Spleen (tissue), 11 donors: ENCODE measurements around the gene KLHL2. TPM values are rescaled to one million over a fixed set of nuclear protein-coding genes. Genes with fewer than 3 reads are reported as not detected.
A peak's percentile ranks its signal among the peaks of the same experiment; 100 is the strongest.

Experiments used
- DNase-seq: peaks from one replicate; pipeline ENCODE4 v3.0.0-alpha.2; 2020
- H3K27ac ChIP-seq, 8 donors: fragments of 200-600 bp; sonication (generic) in 7 of 8; 1 replicate in 4 of 8; 2 replicates in 4 of 8; pipeline versions ENCODE4 v1.5.0 to v1.8.0; 2016 to 2021; ENCODE audit warnings: inconsistent platforms in 4 of 8, mild to moderate bottlenecking in 4 of 8, moderate library complexity in 1 of 8
- H3K27me3 ChIP-seq, 7 donors: fragments of 200-600 bp; sonication (generic) in 6 of 7; replicated peaks in 1 of 7; 1 replicate in 4 of 7; 2 replicates in 3 of 7; pipeline versions ENCODE4 v1.5.0 to v1.8.0; 2016 to 2021; ENCODE audit warnings: inconsistent platforms in 3 of 7, mild to moderate bottlenecking in 1 of 7
- H3K36me3 ChIP-seq, 6 donors: fragments of 200-600 bp; sonication (generic) in 5 of 6; 1 replicate in 4 of 6; 2 replicates in 2 of 6; pipeline versions ENCODE4 v1.5.0 to v1.8.0; 2016 to 2021; ENCODE audit warnings: inconsistent platforms in 2 of 6
- H3K4me1 ChIP-seq, 6 donors: fragments of 200-600 bp; sonication (generic) in 5 of 6; 1 replicate in 3 of 6; 2 replicates in 3 of 6; pipeline versions ENCODE4 v1.5.0 to v1.8.0; 2016 to 2021; ENCODE audit warnings: inconsistent platforms in 3 of 6
- H3K4me3 ChIP-seq, 8 donors: fragments of 200-600 bp; sonication (generic) in 7 of 8; 1 replicate in 4 of 8; 2 replicates in 4 of 8; pipeline versions ENCODE4 v1.5.0 to v1.8.0; 2016 to 2021; ENCODE audit warnings: inconsistent platforms in 4 of 8, mild to moderate bottlenecking in 4 of 8, moderate library complexity in 2 of 8
- H3K9me3 ChIP-seq, 8 donors: fragments of 200-600 bp; sonication (generic) in 7 of 8; 1 replicate in 4 of 8; 2 replicates in 4 of 8; pipeline versions ENCODE4 v1.5.0 to v1.8.0; 2016 to 2021; ENCODE audit warnings: inconsistent platforms in 4 of 8
- CTCF ChIP-seq, 11 experiments: fragments of 200-600 bp in 7 of 11; fragments of 450-650 bp in 4 of 11; sonication (generic) in 4 of 11; IDR thresholded peaks in 8 of 11; conservative IDR thresholded peaks in 3 of 11; 1 replicate in 7 of 11; 2 replicates in 4 of 11; pipeline versions ENCODE4 v1.4.0 to v1.8.0; 2016 to 2021; ENCODE audit warnings: antibody characterized with exemption in 11 of 11, inconsistent platforms in 4 of 11, mild to moderate bottlenecking in 1 of 11
- POLR2A ChIP-seq, 3 donors: fragments of 450-650 bp; IDR thresholded peaks; one replicate each; pipeline ENCODE4 v1.5.1; 2017; ENCODE audit warnings: antibody characterized with exemption in 3 of 3, mild to moderate bottlenecking in 1 of 3
- POLR2AphosphoS5 ChIP-seq, 3 donors: sonication (generic); formaldehyde crosslinking; IDR thresholded peaks; one replicate each; pipeline ENCODE4 v1.5.1; 2017; ENCODE audit warnings: antibody characterized with exemption in 3 of 3
- WGBS, 5 donors: extraction: QIAGEN DNeasy Blood & Tissue Kit in 3 of 5; methylation state at CpG; one replicate each; pipeline versions ENCODE4 v1.1.5 to v1.1.7; 2013 to 2018; 5-methylcytosine and 5-hydroxymethylcytosine counted together
- intact Hi-C: fragments of 100-400 bp; cut with DNase I; formaldehyde crosslinking; loops from one replicate; pipeline ENCODE4 v1.15.0; 2023; ENCODE audit warnings: low total_unique reads
- polyA plus RNA-seq, 3 donors: library from polyadenylated mRNA; stranded (reverse); fragments of 200-250 nt; gene quantifications; one replicate each; pipeline ENCODE4 v1.2.1, GENCODE V29; 2013
- total RNA-seq, 7 donors: library from RNA; depleted of rRNA in 3 of 7; stranded (reverse); fragments of >200 nt in 3 of 7; fragmentation: NEBNext Ultra II Directional in 4 of 7; extraction: Animal tissue kit (Norgen Biotek cat#: 25700) in 4 of 7; gene quantifications; one replicate each; pipeline versions ENCODE4 v1.1.0 to v1.2.1, GENCODE V29; 2016 to 2021
- donor health status: healthy with polysubstance abuse.
- donor health status: DM: no; HTN: no; CAD: no; lungs with moderate emphysema.
- donor health status: DM: no; HTN: no; CAD: no.
- donor health status: Bipolar disorder and iron deficiency.
- donor health status: healthy.
- donor health status: DM: no; HTN: no; CAD: no.
- donor health status: DM: yes; HTN: yes; CAD: no.

Gene KLHL2
- total and polyA plus RNA-seq, 10 donors, result 10.8 to 102 (median 48.5) TPM

GRCh38 chr4:165324236-165324917 is 117.0 kb downstream of the KLHL2 start:
- no peaks in the 10 kb centered on the region for H3K9me3 ChIP-seq
- 93 to 95% (median 94%) methylated on average over 7 of the region's 7 CpGs for WGBS, 5 donors
- TF ChIP-seq CTCF (IDR thresholded peaks at IDR 0.05 in 8 of 11, conservative IDR thresholded peaks at IDR 0.05 in 3 of 11), result no peak
- TF ChIP-seq POLR2AphosphoS5 (IDR thresholded peaks at IDR 0.05), result no peak
- no peak for TF ChIP-seq POLR2A (IDR thresholded peaks at IDR 0.05)
- H3K27me3 ChIP-seq, result no peaks in the 10 kb centered on the region
- intact Hi-C loops, result no loop called here
- H3K27ac ChIP-seq, result no peak overlapping the region
- no peak overlapping the region for H3K4me3 ChIP-seq
- DNase-seq, result no peak
- peaks cover 0 to 19% (median under 1%) of the 10 kb centered on the region in 6 donors for H3K36me3 ChIP-seq
- H3K4me1 ChIP-seq, result peaks cover 10 to 32% (median 27%) of the 10 kb centered on the region in 6 donors

DNA sequence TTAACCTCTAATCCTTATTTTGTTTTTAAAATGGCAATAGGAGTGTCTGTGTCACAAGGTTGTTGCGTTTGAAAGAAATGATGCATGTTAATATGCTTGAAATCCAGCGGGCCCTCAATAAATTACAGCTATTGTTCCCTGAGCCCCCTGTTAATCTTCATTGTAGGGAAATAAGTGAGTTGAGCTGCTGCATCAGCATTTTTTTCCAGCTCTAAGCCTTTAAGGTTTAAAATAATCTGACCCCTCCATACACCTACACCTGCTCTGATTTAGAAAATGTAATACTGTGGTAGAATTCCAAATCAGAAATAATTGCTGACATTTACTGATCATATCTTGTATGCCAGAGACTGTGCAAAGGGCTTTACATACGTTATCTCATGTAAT is 117.5 kb downstream of the KLHL2 start:
- WGBS, 5 donors, result 92 to 96% (median 95%) methylated on average over 3 of the region's 3 CpGs
- intact Hi-C loops, result loop anchor here (5.0 kb wide), 1 partner anchor 118 kb away; the partner anchor contains the start of gene KLHL2
- H3K27me3 ChIP-seq, result no peaks in the 10 kb centered on the region
- H3K27ac ChIP-seq, result no peak overlapping the region
- no peak for DNase-seq
- no peak overlapping the region for H3K4me3 ChIP-seq
- TF ChIP-seq POLR2A (IDR thresholded peaks at IDR 0.05) (no peak), POLR2AphosphoS5 (IDR thresholded peaks at IDR 0.05) (no peak), CTCF (IDR thresholded peaks at IDR 0.05 in 8 of 11, conservative IDR thresholded peaks at IDR 0.05 in 3 of 11) (no peak)
- no peaks in the 10 kb centered on the region for H3K9me3 ChIP-seq
- H3K36me3 ChIP-seq, result peaks cover 0 to 14% (median 0%) of the 10 kb centered on the region in 6 donors
- peaks cover 10 to 38% (median 30%) of the 10 kb centered on the region in 6 donors for H3K4me1 ChIP-seq

DNA sequence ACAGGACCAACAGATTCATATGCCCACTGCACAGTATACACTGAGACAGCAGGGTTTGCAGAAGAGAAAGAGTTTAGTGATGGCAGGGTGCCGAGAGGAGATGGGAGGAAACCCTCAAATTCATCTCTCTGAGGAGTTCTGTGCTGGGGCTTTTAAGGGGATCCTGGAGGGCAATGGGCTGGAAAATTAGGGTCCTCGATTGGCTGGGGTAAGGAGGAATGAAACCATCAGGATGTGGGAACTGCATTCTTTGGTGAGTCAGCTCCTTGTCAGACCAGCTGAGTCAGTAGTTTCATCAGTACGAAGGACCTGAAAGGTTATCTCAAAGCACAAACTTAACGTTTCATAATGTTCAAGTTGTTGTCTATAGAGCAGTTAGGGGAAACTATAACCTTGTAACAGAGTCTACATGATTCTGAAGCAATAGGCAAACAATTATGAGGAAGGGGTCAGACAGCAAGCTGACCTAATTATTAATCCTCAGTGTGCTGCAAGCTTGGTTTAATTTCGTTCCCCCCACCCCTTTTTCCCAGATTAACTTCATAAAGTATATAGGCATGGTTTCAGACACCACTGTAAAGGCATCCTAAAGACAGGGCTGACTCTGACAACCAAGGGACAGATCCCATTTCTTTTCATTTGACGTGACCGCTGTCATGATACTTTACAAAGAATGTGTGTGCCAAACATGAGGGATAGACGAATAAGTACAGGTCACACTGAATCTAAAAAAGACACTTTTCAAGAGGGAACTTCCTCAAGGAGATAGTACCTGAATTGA is 118.6 kb downstream of the KLHL2 start:
- H3K4me3 ChIP-seq, result peak overlapping the region in 3 of 8 donors; percentile 84 to 98 (median 86)
- intact Hi-C loops, result loop anchor here (5.0 kb wide), 1 partner anchor 119 kb away; the partner anchor contains the start of gene KLHL2
- H3K9me3 ChIP-seq, result no peaks in the 10 kb centered on the region
- no peaks in the 10 kb centered on the region for H3K27me3 ChIP-seq
- peak overlapping the region in 5 of 8 donors; percentile 78 to 92 (median 91) for H3K27ac ChIP-seq
- no peak for DNase-seq
- WGBS, 5 donors, result 48 to 63% (median 54%) methylated on average over 8 of the region's 8 CpGs
- H3K36me3 ChIP-seq, result peaks cover 0 to 14% (median 0%) of the 10 kb centered on the region in 6 donors
- peaks cover 10 to 48% (median 36%) of the 10 kb centered on the region in 6 donors for H3K4me1 ChIP-seq
- TF ChIP-seq POLR2A (IDR thresholded peaks at IDR 0.05) (no peak), POLR2AphosphoS5 (IDR thresholded peaks at IDR 0.05) (peak in 1 of 3 donors; percentile 29)

GRCh38 chr4:165326831-165327210 is 119.5 kb downstream of the KLHL2 start:
- peaks cover 10 to 57% (median 38%) of the 10 kb centered on the region in 6 donors for H3K4me1 ChIP-seq
- WGBS, 5 donors, result 0 to 1% (median 1%) methylated on average over 14 of the region's 14 CpGs
- intact Hi-C loops, result loop anchor here (5.0 kb wide), 1 partner anchor 120 kb away; the partner anchor contains the start of gene KLHL2
- DNase-seq, result peak; percentile 77
- peaks cover 0 to 23% (median 0%) of the 10 kb centered on the region in 6 donors for H3K36me3 ChIP-seq
- H3K9me3 ChIP-seq, result no peaks in the 10 kb centered on the region
- peak overlapping the region; percentile 29 to 92 (median 87) for H3K27ac ChIP-seq
- H3K4me3 ChIP-seq, result peak overlapping the region; percentile 50 to 98 (median 85)
- TF ChIP-seq CTCF (IDR thresholded peaks at IDR 0.05 in 8 of 11, conservative IDR thresholded peaks at IDR 0.05 in 3 of 11) (no peak), POLR2A (IDR thresholded peaks at IDR 0.05) (no peak), POLR2AphosphoS5 (IDR thresholded peaks at IDR 0.05) (no peak)
- H3K27me3 ChIP-seq, result no peaks in the 10 kb centered on the region
